ENCODE results near the gene GALNT17. TPM values are rescaled to one million over a fixed set of nuclear protein-coding genes. Genes with fewer than 3 reads are reported as not detected.

GALNT17 gene
- total RNA-seq, 1 experiment from 2014 or later, result not detected

GRCh38 chr7:71348821-71349681 is 217.1 kb downstream of the GALNT17 start:
- Histone ChIP-seq H3K4me3 (ENCODE audit: low read depth, low read length, poor library complexity, severe bottlenecking) (no peak overlapping the region), H3K27me3 (replicated peaks; ENCODE audit: insufficient read depth, low read depth, low read length, poor library complexity) (no peaks in the 10 kb centered on the region), H3K4me1 (ENCODE audit: insufficient read depth, low read length, poor library complexity, severe bottlenecking) (no peaks in the 10 kb centered on the region), H3K36me3 (ENCODE audit: insufficient read depth, low read length, poor library complexity, severe bottlenecking) (no peaks in the 10 kb centered on the region), H3K27ac (ENCODE audit: low read depth, low read length, poor library complexity, severe bottlenecking) (no peak overlapping the region), H3K9me3 (ENCODE audit: low read depth, low read length, poor library complexity, severe bottlenecking) (peaks cover 6% of the 10 kb centered on the region)
- DNase-seq (ENCODE audit: low spot score), result no peak
- CTCF ChIA-PET, result no interaction called here
- TF ChIP-seq EZH2 (IDR thresholded peaks at IDR 0.05; ENCODE audit: borderline replicate concordance, low read depth, low read length, poor library complexity, severe bottlenecking), result no peak
- no peak for TF ChIP-seq CTCF (conservative IDR thresholded peaks at IDR 0.05; ENCODE audit: low read depth, low read length)
- POLR2A ChIA-PET (ENCODE audit: low non-redundant PET), result no interaction called here
- intact Hi-C loops (cut with micrococcal nuclease; ENCODE audit: unreplicated experiment), result no loop called here
- BruUV-seq (replicated peaks), result no TSS peak

GRCh38 chr7:71349682-71350481 is 217.9 kb downstream of the GALNT17 start:
- ChIA-PET CTCF (no interaction called here), POLR2A (ENCODE audit: low non-redundant PET) (no interaction called here)
- BruUV-seq (replicated peaks), result no TSS peak
- no peaks in the 10 kb centered on the region for H3K27me3 ChIP-seq (replicated peaks; ENCODE audit: insufficient read depth, low read depth, low read length, poor library complexity)
- TF ChIP-seq CTCF (conservative IDR thresholded peaks at IDR 0.05; ENCODE audit: low read depth, low read length), result no peak
- TF ChIP-seq EZH2 (IDR thresholded peaks at IDR 0.05; ENCODE audit: borderline replicate concordance, low read depth, low read length, poor library complexity, severe bottlenecking), result no peak
- no peaks in the 10 kb centered on the region for H3K4me1 ChIP-seq (ENCODE audit: insufficient read depth, low read length, poor library complexity, severe bottlenecking)
- no peak overlapping the region for H3K4me3 ChIP-seq (ENCODE audit: low read depth, low read length, poor library complexity, severe bottlenecking)
- H3K36me3 ChIP-seq (ENCODE audit: insufficient read depth, low read length, poor library complexity, severe bottlenecking), result no peaks in the 10 kb centered on the region
- intact Hi-C loops (cut with micrococcal nuclease; ENCODE audit: unreplicated experiment), result no loop called here
- H3K9me3 ChIP-seq (ENCODE audit: low read depth, low read length, poor library complexity, severe bottlenecking), result peaks cover 6% of the 10 kb centered on the region
- H3K27ac ChIP-seq (ENCODE audit: low read depth, low read length, poor library complexity, severe bottlenecking), result no peak overlapping the region
- DNase-seq (ENCODE audit: low spot score), result no peak

- Histone ChIP-seq H3K27ac (ENCODE audit: low read depth, low read length, poor library complexity, severe bottlenecking) (no peak overlapping the region), H3K4me3 (ENCODE audit: low read depth, low read length, poor library complexity, severe bottlenecking) (no peak overlapping the region), H3K36me3 (ENCODE audit: insufficient read depth, low read length, poor library complexity, severe bottlenecking) (no peaks in the 10 kb centered on the region), H3K27me3 (replicated peaks; ENCODE audit: insufficient read depth, low read depth, low read length, poor library complexity) (no peaks in the 10 kb centered on the region), H3K4me1 (ENCODE audit: insufficient read depth, low read length, poor library complexity, severe bottlenecking) (no peaks in the 10 kb centered on the region), H3K9me3 (ENCODE audit: low read depth, low read length, poor library complexity, severe bottlenecking) (peaks cover 6% of the 10 kb centered on the region)
- TF ChIP-seq CTCF (conservative IDR thresholded peaks at IDR 0.05; ENCODE audit: low read depth, low read length) (no peak), EZH2 (IDR thresholded peaks at IDR 0.05; ENCODE audit: borderline replicate concordance, low read depth, low read length, poor library complexity, severe bottlenecking) (no peak)
- DNase-seq (ENCODE audit: low spot score), result no peak
- no TSS peak for BruUV-seq (replicated peaks)
- intact Hi-C loops (cut with micrococcal nuclease; ENCODE audit: unreplicated experiment), result no loop called here
- ChIA-PET POLR2A (ENCODE audit: low non-redundant PET) (no interaction called here), CTCF (no interaction called here)
These were observed 218.7 kb downstream of the GALNT17 start for GRCh38 chr7:71350680-71351079.

Data from A673 (cell line).